ENCODE measurements around the gene KIF6. TPM values are rescaled to one million over a fixed set of nuclear protein-coding genes. Genes with fewer than 3 reads are reported as not detected.
"Not testable (repeated sequence)": the region's sequence is repeated elsewhere in the genome, so short reads cannot be mapped to it uniquely, and the experiment has no call there.

The KIF6 gene
- total RNA-seq, 1 experiment from 2014 or later, result 2.2 TPM

DNA sequence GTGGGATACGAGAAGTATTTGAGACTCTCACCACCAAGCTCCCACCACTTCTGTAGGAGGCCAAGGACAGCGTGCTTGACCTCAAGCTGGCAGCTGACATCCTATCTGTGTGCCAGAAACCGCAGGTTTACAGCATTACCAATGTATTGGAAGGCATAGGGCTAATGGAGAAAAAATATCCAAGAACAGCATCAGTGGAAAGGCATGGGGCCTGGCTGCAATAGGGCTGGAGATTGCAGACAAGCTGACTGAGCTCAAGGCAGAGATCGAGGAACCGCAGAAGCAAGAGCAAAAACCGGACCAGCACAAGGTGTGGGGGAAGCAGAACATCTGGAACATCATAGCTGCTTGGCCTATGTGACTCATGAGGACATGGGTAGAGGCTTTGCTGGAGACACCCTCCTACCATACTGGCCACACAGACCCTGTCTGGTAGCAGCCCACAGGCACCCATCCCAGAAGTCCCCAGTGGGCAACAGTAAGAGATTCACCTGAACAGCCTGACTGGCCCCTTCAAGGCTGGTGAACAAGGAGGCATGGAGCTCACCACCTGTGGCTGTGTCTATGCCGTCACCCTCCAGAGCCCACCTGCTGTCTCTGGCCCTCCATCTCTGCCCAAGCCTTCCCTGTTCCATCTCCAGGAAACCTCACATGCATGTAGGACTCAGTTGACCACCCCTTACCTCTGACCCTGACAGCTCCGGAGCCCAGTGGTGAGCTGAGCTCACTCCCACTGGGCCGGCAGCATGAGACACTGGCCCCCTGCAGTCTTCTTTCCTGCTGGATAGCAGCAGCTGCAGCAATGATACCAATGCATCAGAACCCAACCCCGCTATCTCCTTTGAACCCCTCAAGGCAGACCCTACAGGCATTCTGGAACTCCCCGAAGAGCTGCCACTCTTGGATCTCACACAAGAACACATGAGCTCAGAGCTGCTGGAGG is 171.1 kb downstream of the KIF6 start:
- no peak for DNase-seq (ENCODE audit: low spot score)

DNA sequence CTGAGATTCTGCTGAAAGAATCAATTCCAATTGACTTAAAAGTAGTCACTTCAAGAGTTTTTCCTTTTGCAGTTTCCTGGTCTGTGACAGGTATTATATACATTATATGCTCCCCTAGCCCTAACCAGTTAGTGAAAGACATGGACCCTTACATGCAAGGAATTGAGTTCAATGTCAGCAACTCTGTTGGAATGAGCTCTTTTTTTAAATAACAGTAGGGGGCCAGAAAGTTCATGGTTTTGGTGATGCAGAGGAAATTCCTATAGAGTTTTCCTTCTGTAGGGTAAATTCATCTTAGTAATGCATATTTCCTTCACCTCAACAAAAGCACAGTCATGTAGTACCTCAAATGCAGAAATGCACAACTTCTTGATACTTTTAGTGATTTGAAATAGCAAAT is 172.2 kb downstream of the KIF6 start:
- DNase-seq (ENCODE audit: low spot score), result no peak

DNA sequence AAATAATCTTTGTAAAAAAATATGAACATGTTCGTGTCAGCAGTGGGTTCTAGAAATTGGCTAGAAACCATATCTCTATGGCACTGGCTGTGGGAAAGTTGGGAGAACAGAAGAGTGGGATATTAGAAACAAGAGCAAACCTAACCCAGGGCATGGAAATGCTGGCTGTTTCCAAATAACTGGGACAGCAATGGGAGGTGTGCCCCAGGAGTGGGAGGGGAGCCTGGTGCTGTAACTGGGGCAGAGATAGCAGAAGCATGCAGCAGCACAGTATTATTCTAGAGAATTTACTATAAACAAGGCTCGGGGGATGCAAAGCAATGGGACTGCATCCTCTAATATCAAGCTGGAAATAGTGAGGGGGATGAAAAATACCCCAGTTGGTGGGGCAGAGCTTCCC is 175.0 kb downstream of the KIF6 start:
- DNase-seq (ENCODE audit: low spot score), result no peak

DNA sequence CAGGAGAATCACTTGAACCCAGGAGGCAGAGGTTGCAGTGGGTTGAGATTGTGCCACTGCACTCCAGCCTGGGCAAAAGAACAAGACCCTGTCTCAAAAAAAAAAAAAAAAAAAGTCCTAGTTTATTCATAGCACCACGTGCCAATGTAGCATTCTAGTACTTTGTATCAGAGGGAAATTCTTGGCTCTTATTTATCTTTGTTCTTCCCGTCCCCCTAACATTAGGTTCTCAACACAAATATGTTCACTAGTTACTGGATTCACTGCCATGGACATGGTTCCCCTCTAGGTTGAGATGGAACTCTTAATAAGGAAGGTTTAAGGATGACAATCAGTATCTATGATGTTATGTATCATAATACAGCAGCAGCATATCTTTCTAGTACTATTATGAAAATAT is 178.5 kb downstream of the KIF6 start:
- DNase-seq (ENCODE audit: low spot score), result no peak

DNA sequence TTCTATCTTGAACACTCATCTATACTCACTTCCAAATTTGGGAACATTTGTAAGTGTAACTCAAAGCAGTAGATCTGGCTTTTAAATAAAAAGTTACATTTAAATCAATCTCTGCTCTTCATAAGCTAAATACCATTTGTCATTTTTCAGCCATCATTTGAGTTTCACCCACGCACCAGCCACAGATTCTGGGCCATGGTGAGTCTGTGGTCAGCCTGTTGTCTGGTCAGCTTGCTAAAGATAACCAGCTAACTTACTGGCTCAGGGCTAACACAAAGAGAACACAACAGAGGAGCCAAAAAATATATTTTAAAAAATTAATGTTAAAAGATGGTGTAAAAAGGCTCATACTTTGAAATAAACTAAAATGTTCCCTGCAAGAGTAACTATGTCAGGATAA is 181.3 kb downstream of the KIF6 start:
- DNase-seq (ENCODE audit: low spot score), result no peak

DNA sequence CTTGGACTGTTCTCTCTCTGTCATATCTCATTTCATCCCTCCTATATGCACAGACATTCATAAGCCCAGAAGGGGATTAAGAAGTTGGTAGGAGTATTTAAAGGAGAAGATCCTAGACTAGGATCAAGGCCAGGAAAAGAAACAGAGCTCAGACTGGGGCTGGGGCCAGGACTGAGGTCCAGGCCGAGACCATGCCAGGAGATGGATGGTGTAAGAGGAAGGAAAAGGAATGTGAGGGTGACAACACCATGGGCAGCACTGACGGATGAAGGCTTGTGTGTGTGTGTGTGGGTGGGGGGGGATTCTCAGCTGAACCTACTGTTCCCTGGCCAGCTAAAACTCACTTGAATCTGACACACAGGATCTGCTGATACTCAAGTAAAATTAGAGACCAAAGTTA is 182.1 kb downstream of the KIF6 start:
- no peak for DNase-seq (ENCODE audit: low spot score)

DNA sequence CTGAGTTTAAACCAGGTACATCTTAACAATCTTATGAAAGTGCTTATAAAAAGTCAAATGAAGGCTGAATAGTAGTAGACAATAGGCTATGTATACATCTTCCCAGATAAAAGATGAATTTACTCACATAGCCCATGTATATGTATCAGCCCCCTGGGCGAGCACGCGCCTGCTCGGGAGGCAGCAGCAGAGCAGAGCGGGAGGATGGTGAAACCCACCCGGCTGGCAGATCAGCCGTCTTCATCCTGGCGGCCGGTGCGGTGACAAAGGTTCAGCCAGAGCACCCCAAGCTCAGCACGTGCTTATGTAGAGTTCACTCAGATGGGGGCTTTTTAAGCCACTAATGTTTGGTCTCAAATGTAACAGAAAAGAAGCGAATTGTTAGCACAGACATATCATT is 184.8 kb downstream of the KIF6 start:
- DNase-seq (ENCODE audit: low spot score), result no peak

DNA sequence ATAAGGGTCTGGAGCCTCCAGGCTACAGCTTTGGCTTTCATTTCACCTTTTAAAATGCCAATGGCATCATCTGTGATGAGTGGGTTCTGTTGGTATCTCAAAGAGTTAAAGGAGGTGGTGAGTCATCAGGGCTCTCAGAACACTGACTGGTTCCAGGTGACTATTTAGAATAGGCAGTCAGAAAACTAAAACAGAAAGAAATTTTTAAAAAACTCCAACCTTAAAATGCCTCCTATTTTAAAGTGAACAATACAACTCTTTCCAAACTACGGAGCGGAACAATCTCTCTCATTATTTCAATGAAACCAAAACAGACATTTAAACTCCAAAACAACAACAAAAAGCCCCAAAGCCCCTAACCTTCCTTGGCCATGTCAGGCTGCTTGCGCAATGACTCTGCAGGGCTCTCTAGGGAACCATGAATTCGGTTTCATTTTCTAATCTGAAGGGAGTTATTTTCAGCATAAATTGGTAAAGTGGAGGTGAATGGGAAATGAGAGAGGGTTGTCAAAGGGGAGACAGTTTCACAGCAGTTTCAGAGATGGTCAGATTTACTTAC is 194.9 kb downstream of the KIF6 start:
- peak; percentile 72 for DNase-seq (ENCODE audit: low spot score)

DNA sequence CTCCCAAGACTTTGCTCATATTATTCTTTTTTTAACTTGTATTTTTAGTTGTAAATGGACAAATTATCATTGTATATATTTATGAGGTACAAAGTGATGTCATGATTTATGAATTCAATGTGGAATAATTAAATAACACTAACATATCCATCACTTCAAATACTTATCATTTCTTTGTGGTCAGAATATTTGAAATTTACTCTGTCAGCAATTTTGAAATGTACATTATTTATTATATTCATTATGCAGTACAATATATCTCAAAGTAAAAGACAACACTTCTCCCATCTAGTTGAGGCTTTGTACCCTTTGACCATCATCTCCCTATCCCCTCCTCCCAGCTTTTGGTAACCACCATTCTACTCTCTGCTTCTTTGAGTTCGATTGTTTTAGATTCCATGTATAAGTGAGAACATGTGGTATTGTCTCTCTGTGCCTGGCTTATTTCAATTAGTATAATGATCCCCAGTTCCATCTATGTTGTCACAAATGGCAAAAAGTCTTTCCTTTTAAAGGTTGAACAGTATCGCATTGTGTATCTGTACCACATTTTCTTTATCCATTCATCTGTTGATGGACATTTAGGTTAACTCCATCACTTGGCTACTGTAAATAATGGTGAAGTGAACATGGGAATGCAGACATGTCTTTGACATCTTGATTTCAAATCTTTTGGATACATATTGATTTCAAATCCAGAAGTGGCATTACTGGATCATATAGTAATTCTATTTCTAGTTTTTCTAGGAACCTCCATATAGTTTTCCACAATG is 197.2 kb downstream of the KIF6 start:
- DNase-seq (ENCODE audit: low spot score), result no peak

DNA sequence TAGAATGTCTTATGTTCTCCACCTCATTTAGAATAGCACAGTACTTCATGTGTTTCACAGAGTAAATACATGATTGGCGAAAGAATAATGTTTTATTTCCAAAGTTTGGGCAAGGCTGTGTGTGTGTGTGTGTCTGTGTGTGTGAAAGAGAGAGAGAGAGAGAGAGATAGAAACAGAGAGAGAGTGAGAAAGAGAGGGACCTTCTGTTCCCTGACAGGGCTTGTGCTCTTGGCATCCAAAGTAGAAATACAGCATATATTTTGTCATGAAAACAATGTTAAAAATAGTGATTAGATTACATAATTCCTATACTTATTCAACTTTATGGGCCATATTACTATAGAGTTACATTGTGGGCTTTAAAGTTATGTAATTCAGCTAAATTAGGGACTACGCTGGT is 201.2 kb downstream of the KIF6 start:
- DNase-seq (ENCODE audit: low spot score), result no peak

DNA sequence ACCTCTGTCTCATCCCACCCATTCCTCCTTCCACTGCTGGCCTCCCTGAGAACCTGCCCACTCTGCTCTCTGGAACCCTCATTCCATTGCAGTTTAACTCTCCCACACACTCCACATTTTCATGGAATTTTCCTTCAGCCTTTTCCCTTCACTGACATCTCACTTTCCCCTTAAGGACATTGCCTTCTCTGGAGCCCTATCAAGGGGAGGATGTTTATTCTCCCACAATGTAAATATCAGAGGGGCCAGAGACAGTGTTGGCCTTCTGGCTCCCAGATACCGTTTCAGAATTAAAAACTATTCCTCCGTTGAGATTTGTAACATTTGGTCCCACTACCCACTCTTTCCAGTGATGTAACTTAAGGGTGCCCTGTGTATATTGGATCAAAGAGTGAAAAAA is 203.2 kb downstream of the KIF6 start:
- DNase-seq (ENCODE audit: low spot score), result no peak

DNA sequence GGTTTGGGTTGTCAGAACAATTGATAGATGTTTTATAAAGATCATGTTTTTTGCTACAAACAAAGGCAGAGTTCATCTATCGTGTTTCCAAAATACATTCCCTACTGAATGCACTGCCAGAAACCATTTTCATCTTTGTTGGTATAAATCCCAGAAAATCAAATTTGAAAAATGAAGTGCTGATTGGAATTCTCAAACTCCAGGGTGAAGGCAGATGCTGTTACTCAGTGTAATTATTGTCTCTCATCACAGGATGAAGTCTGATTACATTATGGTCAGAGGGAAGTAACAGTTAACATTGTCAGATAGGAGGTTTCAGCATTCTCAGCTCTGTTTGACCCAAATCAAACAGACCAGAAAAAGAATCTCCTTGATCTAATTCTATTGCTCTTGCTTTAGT is 204.3 kb downstream of the KIF6 start:
- no peak for DNase-seq (ENCODE audit: low spot score)

DNA sequence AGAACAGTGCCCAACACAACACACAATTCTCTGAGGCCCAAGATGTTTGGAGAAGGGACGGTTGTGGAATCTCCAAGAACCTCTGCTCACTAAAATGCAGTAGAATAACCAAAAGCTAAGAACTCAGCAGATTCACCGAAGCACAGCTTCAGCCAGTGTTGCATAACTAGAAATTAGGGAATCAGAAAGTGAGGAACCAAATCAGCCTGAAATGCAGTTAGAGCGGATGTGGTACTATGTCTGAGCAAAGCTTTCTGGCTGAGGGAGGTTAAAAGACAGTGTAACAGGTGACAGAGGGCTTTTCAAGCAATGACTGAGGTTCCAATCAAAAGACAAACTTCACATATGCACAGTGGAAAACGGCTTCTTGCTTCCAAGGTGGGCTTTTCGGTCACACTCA is 204.8 kb downstream of the KIF6 start:
- DNase-seq (ENCODE audit: low spot score), result no peak

DNA sequence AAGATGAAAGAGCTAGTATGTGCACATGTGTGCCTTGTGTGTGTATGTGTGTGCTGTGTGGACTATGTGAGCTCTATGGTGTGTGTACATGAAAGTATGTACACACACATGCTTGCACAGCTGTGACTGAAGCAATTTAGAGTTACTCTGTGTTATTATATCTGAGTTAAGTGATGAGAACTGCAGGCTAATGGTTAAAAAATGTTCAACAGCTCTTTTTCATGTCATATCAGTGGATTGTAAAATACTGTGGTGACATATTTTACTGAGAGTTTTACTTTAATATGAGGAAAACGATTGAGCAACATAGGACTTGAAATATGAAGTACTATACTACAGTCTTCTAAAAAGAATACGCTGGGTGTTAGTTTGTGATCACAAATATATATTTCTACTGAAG is 207.0 kb downstream of the KIF6 start:
- no peak for DNase-seq (ENCODE audit: low spot score)

DNA sequence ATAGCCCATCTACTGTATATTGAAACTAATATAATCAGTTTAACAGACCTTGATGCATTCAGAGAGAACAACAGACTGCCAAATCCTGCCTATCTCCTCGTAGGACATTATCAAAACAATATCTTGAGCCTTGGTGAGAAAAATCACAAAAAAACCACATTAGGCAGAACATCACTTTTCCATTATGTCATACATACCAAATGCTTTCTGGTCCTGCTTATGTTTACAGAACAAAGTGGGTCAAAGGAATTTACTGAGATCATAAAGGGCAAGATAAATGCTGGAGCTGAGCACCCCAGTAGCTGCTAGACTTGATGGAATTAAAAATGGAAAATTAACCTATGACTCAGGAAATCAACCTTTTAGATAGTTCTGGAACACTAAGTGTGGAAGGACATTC is 207.5 kb downstream of the KIF6 start:
- DNase-seq (ENCODE audit: low spot score), result peak; percentile 85

DNA sequence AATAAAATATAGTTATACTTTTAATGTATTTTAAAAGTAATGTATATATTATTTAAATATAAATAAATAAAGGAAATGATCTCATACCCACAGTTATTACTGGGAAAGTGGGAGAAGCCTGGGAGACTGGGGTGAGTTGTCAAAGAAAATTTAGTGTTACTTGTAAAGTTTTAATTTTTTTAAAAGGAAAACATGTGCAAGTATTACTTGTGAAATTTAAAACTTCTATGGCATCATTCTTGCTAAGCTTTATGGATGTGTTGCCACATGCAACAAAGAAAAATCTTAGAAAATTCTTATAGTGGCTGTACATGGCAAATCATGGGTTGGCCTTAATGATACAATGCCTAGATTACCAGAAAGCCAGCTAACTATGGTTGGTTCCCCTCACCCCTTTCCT is 208.7 kb downstream of the KIF6 start:
- DNase-seq (ENCODE audit: low spot score), result no peak

DNA sequence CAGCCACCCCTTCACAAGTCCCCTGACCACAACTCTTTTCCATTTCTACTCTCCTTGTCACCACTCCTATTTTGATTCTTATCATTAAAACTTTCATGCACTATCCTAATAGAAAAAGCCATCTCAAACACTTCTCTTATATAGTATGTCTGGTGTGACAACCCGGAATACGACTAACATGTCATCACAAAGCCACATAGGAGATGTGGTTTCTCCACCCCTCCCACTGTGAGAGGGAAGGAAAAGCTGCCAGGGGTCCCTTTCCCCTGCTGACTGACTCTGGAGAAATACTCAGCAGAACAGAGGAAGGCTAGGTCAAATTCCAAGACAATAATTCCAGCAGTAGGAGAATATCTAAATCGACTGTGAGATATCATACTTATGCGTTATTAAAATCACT is 209.7 kb downstream of the KIF6 start:
- DNase-seq (ENCODE audit: low spot score), result no peak

DNA sequence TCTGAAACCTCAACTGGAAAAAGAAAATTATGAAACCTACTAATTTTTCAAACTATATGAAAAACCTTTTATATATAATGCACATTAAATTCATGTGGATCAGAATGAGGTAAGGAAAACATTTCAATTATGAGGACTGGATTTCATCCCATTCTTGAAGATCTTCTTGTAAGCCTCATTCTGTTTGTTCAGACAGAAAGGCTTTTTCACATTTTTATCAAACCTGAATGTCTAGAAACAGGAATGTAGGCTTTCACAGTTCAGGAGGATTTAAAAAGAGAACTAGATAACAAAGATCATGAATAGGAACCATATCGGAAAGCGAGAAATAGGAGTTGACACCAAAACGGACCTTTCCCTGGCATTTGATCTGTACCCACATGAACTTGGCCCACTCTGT is 210.2 kb downstream of the KIF6 start:
- no peak for DNase-seq (ENCODE audit: low spot score)

DNA sequence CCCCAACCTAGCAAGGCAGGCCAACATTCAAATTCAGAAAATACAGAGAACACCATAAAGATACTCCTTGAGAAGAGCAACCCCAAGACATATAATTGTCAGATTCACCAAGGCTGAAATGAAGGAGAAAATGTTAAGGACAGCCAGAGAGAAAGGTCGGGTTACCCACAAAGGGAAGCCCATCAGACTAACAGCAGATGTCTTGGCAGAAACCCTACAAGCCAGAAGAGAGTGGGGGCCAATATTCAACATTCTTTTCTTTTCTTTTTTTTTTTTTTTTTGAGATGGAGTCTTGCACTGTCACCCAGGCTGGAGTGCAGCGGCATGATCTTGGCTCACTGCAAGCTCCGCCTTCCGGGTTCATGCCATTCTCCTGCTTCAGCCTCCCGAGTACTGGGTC is 215.4 kb downstream of the KIF6 start:
- not testable (repeated sequence) for DNase-seq (ENCODE audit: low spot score)

DNA sequence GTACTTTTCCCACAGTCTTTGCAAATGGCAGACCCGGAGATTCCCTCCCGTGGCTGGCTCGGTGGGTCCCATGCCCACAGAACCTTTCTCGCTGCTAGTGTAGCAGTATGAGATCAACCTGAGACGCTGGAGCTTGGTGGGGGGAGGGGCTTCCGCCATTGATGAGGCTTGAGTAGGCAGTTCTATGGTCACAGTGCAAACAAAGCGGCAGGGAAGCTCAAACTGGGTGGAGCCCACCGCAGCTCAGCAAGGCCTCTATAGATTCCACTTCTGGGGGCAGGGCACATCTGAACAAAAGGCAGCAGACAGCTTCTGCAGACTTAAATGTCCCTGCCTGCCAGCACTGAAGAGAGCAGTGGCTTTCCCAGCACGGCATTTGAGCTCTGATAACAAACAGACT is 216.7 kb downstream of the KIF6 start:
- DNase-seq (ENCODE audit: low spot score), result no peak

DNA sequence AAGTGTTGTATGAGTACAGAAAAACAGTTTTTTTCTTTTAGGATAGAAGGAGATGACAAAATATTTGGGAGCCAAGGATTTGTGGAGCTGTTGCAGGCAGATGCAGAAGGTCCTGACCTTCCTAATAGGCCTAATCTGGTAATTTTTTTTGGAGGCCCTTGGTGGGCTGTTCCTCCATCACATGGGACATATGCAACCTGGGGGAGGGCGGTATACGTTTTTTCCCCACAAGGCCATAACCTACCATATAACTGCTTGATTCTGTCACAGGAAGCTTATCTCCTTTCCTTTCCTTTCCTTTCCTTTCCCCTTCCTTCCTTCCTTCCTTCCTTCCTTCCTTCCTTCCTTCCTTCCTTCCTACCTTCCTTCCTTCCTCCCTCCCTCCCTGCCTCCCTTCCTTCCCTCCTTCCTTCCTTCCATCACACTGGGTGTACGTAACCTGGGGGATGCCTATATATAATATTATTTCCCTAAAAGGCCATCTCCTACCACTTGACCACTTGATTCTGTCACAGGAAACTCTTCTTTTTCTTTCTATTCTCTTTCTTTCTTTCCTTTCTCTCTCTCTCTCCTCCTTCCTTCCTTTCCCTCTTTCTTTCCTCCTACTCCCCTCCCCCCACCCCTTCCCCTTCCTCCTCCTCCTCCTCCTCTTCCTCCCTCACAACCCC is 217.7 kb downstream of the KIF6 start:
- no peak for DNase-seq (ENCODE audit: low spot score)

DNA sequence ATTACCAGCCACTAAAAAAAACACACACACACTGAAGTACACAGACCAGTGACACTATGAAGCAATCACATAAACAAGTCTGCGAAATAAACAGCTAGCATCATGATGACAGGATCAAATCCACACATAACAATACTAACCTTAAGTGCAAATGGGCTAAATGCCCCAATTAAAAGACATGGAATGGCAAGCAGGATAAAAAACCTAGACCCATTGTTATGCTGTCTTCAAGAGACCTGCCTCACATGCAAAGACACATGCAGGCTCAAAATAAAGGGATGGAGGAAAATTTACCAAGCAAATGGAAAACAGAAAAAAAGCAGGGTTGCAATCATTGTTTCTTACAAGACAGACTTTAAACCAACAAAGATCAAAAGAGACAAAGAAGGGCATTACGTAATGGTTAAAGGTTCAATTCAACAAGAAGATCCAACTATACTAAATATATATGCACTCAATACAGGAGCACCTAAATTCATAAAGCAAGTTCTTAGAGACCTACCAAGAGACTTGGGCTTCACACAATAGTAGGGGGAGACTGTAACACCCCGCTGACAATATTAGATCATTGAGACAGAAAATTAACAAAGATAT is 222.7 kb downstream of the KIF6 start:
- DNase-seq (ENCODE audit: low spot score), result not testable (repeated sequence)

All from H4 (cell line).